GM11168 (cell line): Measurements from ENCODE around the gene SELENBP1.
"Not testable (repeated sequence)": the region's sequence is repeated elsewhere in the genome, so short reads cannot be mapped to it uniquely, and the experiment has no call there.

Source experiments
- in situ Hi-C: fragments of 300-500 bp; cut with MboI; formaldehyde crosslinking; loops from one replicate; pipeline ENCODE4 v1.12.0; 2022; ENCODE audit warnings: low sequenced_read_pairs; ENCODE audit not compliant: unreplicated experiment

The SELENBP1 gene

DNA sequence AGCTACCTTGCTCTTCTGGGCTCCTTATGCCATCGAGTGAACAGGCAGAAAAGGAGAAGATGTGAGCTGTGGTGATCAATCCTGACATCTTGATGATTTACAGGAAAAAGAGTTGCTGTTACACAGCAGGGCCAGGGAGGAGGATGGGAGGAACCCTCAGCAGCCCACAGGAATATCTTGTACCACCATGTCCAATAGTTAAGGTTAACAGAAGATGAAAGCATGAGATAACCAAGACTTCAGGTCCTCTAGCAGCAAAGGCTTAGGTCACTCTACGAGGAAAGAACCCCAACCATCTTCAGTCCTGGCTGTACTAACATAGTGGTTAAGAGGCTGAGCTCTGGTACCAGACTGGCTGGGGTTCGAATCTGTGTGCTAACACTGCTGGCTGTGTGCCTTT, 12.1 kb upstream of the SELENBP1 start:
- in situ Hi-C loops = no loop called here

DNA sequence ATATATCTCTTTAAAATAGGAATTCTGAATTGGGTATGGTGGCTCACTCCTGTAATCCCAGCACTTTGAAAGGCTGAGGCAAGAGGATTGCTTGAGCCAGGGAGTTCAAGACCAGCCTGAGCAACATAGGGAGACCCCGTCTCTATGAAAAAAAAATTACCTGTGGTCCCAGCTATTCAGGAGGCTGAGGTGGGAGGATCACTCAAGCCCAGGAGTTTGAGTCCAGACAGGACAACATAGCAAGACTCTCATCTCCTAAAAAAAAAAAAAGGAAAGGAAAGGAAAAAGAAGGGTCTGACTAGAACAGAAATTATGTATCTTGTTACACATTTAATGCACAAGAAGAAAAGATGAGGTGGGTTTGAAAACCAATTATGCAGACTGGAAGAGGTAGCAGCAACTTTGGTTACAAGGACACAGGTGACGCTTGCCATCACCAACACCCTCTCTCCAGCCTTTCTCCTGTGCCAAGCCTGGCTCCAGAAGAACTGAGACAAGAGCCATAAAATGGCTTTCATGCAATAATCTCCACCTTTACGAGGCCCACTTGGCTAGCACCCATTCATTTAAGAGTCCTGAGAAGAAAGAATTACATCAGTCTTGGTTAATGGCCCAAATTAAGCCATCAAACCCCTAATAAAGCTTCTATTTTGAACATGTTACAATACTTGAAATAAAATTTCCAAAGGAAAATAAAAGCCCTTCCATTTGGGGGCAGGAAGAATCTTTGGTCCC, 4.8 kb upstream of the SELENBP1 start:
- in situ Hi-C loops = no loop called here

DNA sequence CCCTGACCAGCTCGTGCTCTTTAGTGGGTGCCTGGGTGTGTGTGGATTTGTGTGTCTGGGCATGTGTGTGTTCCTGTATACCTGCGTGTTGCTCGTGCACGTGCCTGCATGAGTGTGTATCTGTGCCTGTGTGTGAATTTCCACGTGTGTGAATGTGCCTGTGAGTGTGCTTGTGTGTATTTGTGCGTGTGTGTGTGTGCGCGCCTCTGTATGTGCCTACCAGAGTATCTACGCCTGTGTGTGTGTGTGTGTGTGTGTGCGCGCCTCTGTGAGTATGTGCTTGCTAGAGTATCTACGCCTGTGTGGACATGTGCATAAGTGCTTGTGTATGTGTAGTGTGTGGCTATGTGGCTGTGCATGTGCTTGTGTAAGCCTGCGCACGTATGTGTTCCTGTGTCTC, 691 bp upstream of the SELENBP1 start:
- in situ Hi-C loops = no loop called here

DNA sequence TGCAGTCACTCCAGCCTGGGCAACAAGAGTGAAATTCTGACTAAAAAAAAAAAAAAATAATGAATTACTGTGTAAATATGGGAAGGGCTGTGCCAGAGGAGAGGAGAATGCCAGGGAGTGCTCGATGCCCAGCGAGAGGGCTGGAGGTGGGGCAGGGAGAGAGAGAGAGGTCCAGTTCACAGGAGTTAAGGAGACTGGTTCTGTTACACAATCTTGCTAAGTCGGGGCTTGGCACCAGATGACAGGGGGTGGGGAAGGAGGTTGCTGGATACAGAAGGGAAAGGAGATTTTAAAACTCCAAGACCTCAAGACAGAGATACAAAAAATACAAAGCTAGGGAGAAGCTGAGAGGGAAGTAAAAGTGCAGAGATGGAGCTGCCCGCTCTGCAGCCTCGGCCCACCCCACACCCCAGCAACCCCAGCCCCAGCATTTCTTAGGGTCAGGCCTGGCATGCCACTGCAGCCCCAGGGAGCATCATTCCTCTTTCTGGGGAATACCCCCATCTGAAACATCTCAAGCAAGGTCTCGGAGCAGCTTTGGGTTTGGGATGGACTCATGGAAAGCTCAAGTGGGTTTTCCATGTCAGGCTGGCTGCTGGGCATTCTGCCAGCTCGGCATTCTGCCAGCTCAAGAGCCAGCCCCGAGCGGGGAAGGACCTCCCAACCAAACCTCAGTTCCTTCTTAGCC, 991 bp downstream of the SELENBP1 start:
- in situ Hi-C loops = no loop called here

DNA sequence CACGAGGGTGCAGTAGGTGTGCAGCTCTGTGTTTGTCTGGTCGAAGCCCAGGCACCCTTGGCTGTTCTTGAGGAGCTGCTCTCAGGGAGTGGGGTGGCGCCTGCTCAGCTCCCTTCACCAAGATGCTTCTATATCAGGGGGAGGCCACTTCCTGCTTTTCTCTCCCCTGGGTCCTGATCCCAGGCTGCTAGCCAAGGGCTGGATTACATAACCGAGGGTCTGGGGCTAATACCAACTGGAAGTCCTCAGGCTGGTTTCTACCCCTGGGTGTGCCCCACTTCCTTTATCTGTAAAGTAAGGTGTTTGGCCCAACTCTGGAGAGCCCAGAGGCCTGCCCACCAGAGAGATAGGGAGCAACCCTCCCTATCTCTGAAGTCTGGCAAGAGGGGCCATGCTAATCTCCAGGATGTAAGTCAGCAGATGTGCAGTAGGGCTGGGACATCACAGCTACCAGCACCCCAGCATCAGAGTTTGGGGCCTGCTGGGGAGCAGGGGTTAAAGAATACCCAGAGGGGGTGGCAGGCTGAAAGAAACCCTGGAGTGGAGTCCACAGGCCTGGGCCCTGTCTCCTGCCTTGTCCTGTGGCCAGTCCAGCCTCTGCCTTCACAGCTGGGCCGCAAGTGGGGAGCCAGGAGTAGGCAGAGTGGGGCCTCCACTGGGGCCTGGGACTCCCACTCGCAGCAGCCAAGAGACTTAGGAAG, 2.1 kb downstream of the SELENBP1 start:
- in situ Hi-C loops = no loop called here

DNA sequence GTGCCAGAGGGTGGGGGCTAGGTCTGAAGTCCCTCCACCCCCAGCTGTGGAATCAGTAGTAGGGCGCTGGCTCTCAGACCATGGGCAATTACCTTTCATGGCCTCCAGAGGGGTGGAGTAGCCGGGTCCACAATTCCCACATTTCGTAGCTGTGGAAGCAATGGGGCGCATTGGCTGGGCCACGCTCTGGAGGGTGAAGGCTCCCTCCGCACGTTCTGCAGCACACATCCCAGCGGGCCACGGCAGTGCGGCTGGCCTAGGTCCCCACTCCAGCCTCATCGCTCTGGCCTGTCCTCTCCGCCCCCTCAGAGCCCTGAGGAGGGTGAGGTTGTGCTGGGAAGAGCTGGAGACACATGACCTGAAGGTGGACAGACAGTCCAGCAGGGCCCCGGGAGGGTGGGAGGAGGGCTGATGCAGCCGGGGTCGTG, 2.9 kb downstream of the SELENBP1 start:
- in situ Hi-C loops = no loop called here

DNA sequence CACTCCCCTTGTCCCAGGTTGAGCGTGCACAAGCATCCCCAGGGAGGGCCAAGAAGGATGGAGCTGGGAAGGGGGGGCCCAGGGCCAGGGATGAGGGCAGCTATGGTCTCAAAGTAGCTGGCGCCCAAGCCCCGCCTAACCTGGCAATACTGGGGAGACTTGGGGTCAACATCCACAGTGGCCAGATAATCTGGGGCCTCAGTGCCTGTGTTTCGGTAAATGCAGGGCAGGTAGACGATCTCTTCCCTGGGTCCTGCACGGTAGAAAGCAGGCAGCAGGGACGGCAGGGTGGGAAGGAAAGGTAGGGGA, 3.2 kb downstream of the SELENBP1 start:
- in situ Hi-C loops = no loop called here

DNA sequence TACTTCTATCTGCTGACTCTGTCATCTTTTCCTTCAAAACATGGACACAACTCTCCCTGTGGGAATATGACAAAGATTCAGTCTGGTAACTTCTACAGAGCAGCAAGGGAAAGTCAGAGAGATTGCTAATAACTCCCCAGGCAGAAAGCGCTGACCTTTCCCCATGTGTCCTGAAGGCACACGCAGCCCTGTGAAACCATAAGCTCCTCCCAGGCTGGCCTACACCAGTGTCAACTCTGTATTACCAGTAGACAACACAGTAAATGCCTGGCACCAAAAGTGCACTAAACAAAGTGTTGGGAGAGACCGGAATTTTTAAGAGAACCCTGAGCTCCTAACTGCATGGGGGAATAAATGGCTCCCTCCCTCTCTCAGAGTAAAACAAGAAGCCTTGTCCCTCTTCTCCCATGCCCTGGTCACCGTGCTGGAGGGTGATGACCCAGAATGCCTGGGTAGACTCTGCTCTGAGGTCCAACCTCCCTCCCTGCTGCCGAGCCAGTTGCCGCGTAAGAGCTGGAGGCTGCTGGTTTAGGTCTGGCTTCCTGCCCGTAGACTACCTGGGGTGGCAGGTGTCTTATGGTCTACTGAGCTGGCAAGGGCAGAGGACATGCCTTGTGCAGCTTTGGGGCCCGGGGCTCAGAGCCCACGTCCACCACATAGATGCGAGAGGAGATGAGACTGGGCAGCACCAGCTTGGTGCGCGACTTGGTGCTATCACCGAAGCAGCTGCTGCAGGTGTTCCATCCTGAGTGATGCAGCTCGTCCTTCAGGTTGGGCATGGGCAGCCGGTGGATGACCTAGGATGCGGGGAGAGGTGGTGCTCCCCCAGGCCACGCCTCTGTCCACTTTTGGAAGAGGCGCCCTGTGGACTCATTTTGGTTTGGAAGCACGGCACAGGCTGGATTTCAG, 3.9 kb downstream of the SELENBP1 start:
- in situ Hi-C loops = no loop called here

DNA sequence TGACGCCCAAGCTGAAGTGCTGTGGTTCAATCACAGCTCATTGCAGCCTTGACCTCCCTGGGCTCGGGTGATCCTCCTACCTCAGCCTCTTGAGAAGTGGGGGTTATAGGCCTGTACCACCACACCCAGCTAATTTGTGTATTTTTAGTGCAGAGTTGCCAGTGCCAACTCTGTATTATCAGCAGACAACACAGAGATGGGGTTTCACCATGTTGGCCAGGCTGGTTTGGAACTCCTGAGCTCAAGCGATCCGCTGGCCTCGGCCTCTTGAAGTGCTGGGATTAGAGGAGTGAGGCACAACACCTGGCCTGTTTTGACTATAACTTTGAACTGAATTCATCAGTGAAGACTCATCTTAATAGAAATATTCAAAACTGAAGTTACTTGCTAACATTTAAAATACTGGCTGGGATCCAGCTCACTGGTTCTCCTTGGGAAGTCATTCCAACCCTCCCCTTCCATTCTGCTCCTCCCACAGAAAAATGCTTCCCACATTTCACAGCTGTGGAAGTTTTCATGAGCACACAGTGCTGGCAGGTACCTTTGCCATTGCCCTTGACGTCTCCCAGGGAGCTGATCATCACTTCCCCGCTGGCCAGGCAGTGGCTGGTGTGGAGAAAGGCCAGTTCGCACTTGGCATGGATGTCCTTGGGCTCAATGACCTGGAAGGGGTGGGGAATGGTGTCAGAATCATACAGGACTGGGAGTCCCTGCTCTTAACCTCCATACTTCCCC, 4.7 kb downstream of the SELENBP1 start:
- in situ Hi-C loops = no loop called here

DNA sequence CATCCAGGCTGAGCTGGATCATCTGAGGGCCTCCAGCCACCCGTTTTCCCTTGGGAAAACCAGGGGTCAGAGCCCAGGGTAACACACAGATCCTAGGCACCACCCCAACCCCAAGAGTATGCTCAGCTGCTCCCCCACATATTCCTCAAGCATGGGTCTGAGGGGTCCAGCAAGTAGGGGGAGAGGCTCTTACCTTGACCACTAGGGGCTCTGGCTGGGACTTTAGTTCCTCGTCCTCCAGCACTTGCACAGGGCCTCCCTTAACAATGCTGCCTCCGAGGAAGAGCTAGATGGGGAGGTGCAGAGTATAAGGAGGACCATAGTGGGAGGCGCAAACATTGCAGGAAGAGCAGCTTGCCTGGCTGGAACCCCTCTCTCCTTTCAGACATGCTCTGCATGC, 7.5 kb downstream of the SELENBP1 start:
- in situ Hi-C loops = no loop called here

DNA sequence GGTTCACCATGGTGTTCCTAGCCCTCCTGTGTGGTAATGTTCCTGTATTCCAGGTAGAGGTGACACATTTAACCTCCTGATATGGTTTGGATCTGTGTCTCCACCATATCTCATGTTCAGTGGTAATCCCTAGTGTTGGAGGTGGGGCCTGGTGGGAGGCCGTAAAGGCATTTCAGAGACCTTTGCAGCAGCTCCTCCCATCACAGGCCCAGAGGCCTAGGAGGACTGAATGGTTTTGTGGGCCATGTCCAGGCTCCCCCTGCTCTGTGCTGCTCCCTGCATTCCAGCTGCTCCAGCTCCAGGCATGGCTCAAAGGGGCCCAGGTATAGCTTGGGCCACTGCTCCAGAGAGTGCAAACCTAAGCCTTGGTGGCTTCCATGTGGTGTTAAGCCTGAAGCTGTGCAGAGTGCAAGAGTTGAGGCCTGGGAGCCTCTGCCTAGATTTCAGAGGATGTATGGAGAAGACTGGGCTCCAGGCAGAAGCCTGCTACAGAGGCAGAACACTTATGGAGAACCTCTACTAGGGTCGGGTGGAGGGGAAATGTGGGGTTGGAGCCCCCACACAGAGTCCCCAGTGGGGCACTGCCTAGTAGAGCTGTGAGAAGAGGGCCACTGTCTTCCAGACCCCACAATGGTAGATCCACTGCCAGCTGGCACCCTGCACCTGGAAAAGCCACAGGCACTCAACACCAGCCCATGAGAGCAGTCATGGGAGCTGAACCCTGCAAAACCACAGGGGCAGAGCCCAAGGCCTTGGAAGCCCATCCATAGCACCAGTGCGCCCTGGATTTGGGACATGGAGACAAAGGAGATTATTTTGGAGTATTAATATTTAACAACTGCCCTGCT, 10.0 kb downstream of the SELENBP1 start:
- in situ Hi-C loops = no loop called here

DNA sequence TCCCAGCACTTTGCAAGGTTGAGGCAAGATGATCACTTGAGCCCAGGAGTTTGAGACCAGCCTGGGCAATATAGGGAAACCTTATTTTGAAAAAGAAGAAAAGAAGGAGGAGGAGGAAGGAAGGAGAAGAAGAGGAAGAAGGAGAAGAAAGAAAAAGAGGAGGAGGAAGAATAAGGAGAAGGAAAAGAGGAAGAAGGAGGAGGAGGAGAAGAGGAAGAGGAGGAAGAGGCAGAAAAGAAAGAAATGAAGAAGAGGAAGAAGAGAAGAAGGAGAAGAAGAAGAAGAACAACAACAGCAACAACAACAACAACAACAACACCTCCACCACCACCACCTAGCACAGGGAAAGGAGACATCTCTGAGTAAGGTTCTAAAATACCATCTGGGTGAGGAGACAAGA, 10.6 kb downstream of the SELENBP1 start:
- in situ Hi-C loops = no loop called here

DNA sequence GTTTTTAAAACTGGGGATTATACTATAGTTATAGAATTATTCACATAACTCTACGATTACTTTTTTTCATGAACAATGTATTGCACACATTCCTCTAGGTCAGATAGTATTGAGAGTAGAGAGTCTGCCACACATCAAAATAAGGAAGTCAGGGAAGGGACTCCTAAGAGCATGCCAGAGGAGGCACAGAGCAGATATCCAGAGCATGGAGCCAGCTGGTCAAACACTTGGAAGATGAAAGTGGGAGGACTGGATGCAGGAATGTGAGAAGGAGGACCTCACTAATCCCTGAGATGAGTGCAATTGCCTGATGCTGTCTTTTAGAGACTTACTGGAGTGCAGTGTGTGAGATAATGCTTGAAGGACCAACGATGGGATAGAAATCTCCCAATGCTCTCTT, 15.8 kb downstream of the SELENBP1 start:
- in situ Hi-C loops = no loop called here

DNA sequence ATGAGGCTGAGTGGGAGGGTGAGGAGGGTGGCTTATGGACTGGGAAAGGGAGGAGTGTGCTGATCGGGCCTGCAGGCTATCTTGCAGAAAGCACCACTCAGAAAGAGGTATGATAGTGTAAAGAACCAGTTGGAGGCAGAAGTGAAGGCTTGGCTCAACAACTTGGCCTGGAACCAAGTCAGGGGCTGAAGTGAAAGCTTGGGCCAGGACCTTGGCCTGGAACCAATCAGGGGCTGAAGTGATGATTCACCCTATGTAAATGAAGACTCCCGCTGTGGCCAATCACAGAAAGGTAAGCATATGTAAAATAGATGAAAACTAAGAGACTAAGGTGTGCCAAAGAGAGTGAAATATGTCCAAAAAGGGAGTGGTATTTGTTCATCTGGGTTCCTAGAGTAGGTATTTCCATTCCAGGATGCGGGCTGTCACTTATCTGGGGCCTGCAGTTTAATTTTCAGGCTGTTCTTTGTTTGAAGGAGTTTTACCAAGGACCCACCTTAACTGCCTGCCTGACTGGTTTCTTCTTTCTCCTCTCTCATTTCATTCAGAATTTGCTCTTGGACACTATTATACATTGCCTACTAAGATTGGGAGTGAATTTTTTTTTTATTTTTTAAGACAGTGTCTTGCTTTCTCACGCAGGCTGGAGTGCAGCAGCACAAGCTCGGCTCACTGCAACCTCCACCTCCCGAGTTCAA, 20.3 kb downstream of the SELENBP1 start:
- in situ Hi-C loops = no loop called here

DNA sequence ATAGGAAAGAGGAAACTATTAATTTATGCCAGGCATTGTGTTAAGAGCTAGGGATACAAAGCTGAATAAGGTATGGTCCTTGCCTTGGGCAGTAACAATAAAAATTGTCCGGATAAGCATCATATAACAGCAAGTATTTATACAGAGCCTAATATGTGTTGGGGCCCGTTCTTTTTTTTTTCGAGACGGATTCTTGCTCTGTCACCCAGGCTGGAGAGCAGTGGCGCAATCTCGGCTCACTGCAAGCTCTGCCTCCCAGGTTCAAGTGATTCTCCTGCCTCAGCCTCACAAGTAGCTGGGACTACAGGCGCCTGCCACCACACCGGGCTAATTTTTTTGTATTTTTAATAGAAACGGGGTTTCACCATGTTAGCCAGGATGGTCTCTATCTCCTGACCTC, 22.2 kb downstream of the SELENBP1 start:
- in situ Hi-C loops = not testable (repeated sequence)

DNA sequence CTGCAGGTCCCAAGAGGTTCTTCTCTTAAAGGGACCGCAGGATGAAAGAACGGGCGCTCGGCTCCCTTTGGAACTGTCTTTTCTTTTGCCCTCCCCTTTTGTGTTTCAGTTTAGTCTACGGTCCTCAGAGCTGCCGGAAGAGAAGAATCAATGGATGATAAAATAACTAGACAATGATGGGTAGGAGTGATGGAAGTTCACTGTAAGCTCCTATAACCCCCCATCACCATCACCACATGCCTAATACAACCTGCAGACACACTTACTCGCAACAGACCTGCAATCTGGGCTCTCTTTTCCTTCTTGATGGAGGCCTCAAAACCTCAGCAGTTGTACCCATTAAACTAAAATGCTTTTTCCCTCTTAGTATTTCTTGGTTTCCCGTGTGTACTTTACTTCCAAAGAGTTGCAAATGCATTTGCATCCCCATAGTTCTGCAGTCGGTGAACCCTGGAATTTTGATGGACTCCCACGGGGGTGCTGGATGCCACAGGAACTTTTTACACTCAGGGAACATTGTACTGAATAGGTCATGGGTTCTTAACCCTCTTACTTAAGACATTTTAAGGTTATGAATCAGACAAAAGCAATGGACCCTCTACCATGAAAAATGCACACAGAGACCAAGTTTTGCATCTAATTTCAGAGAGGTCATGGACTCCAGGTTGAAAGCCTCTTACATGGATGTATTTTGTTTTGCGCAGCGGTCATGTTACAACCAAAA, 24.8 kb downstream of the SELENBP1 start:
- in situ Hi-C loops = no loop called here

DNA sequence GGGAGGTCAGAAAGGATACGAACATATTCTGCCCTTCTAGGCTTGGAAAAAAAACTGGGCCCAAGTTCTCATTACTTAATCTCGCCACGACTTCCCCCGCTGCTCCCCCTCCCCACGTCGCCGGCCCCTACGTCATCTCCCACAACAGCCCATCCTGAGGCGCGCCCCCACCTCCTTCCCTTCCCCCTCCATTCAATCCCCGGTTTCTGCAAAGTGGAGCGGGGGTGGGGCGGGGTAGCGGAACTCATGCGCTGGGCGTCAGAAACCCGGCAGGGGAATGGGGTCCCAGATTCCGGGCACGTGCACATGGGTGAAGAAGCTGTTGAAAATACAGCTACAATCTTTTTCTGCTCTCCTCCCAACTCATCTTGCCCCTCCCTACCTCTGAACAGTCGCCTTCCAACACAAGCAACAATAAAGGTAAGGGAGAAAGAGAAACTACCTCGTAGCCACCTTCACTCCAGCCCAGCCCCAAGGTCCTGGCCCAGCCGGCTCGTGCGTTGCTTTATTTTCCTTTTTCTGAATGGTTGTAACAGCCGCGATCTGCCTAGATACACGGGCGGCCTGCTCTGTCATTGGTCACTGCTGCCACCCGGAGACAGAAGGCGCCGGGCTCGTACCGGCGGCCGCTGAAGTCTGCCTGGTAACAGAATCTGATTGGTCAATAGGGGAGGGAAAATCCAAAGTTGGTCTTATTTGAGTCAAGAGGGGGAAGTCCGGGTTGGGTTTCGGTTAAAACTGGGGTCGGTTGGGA, 25.6 kb downstream of the SELENBP1 start, which contains the start of gene RFX5:
RFX5 (minus strand) TSS at position 484 of the 754 bp plus-strand sequence. CDS start 932 bp downstream, outside the sequence.
- in situ Hi-C loops = no loop called here
